MM.1S (cell line): ENCODE data around the gene ETNK1.

Source experiments
- CTCF ChIP-seq: fragments of 300-600 bp; sonication (generic); IDR thresholded peaks from 2 replicates; pipeline ENCODE4 v1.5.1; 2016; ENCODE audit warnings: antibody characterized with exemption, low read length, mixed read lengths
- EZH2 ChIP-seq: fragments of 300-600 bp; sonication (generic); optimal IDR thresholded peaks from 2 replicates; pipeline ENCODE3; 2017; ENCODE audit warnings: low read depth, mild to moderate bottlenecking, antibody characterized with exemption, low read length, mixed read lengths
- EZH2phosphoT487 ChIP-seq: fragments of 300-600 bp; sonication (generic); IDR thresholded peaks from 2 replicates; pipeline ENCODE4 v1.6.1; 2018; ENCODE audit warnings: antibody characterized with exemption, low read length

DNA sequence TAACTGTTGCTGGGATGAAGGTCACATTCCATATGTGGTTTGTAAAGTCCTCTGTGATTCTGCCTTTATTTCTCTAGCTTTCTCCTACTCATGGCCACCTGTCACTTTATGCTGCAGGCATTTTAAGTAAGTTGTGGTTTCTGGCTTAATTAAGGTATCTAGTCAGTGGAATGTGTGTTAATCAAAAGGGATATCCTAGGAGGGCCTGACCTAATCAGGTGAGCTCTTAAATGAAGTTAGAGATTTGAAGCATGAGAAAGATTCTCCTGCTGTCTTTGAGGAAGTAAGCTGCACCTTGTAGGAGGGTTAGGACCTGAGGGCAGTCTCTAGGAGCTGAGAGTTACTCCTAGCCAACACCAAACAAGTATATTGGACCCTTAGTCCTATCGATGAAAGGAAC is 90.3 kb downstream of the ETNK1 start:
- TF ChIP-seq CTCF (no peak), EZH2 (no peak), EZH2phosphoT487 (no peak)
